Effector memory CD8-positive, alpha-beta T cell (primary cell): ENCODE measurements around the gene PSMD12.

ENCODE experiments used
- ATAC-seq: fragments of 150-1000 bp; cut with Tn5 transposase; replicated peaks from 2 replicates; pipeline ENCODE4 v1.10.0; 2021; ENCODE audit warnings: mild to moderate bottlenecking, moderate library complexity
- DNase-seq, 3 experiments: peaks; one replicate each; pipeline ENCODE4 v3.0.0; 2021
- H3K27ac Mint-ChIP-seq, 2 donors: one replicate each; pipeline ENCODE4 v1.8.0; 2022; ENCODE audit warnings: mild to moderate bottlenecking in 2 of 2, mixed read lengths in 2 of 2, moderate library complexity in 2 of 2
- H3K27me3 Mint-ChIP-seq, 2 donors: one replicate each; pipeline ENCODE4 v1.8.0; 2022; ENCODE audit warnings: mixed read lengths in 2 of 2
- H3K36me3 Mint-ChIP-seq: one replicate; pipeline ENCODE4 v1.8.0; 2022; ENCODE audit warnings: mild to moderate bottlenecking, moderate library complexity, mixed read lengths; ENCODE audit not compliant: insufficient read depth
- H3K4me1 Mint-ChIP-seq, 2 donors: one replicate each; pipeline ENCODE4 v1.8.0; 2022; ENCODE audit warnings: low read depth in 2 of 2, mixed read lengths in 2 of 2
- H3K4me3 Mint-ChIP-seq, 2 donors: one replicate each; pipeline ENCODE4 v1.8.0; 2022; ENCODE audit warnings: mild to moderate bottlenecking in 2 of 2, mixed read lengths in 2 of 2, moderate library complexity in 2 of 2
- H3K9me3 Mint-ChIP-seq, 2 donors: one replicate each; pipeline ENCODE4 v1.8.0; 2022; ENCODE audit warnings: mixed read lengths in 2 of 2

The PSMD12 gene

GRCh38 chr17:67297454-67297960 lies 68.9 kb downstream of the PSMD12 start:
- Mint-ChIP-seq H3K27ac (no peak overlapping the region), H3K4me3 (no peak overlapping the region), H3K4me1 (peaks cover 4% of the 10 kb centered on the region in 2 donors), H3K9me3 (no peaks in the 10 kb centered on the region), H3K36me3 (peaks cover 4% of the 10 kb centered on the region), H3K27me3 (no peaks in the 10 kb centered on the region)
- DNase-seq, result no peak
- ATAC-seq, result no peak

GRCh38 chr17:67294451-67295199 lies 71.8 kb downstream of the PSMD12 start:
- Mint-ChIP-seq H3K27ac (no peak overlapping the region), H3K9me3 (no peaks in the 10 kb centered on the region), H3K4me1 (peaks cover 4% of the 10 kb centered on the region in 2 donors), H3K27me3 (no peaks in the 10 kb centered on the region), H3K36me3 (peaks cover 4% of the 10 kb centered on the region), H3K4me3 (no peak overlapping the region)
- no peak for ATAC-seq
- no peak for DNase-seq

GRCh38 chr17:67293251-67294203 lies 72.8 kb downstream of the PSMD12 start:
- Mint-ChIP-seq H3K4me1 (peaks cover 4 to 6% of the 10 kb centered on the region in 2 donors), H3K36me3 (peaks cover 4% of the 10 kb centered on the region), H3K27me3 (no peaks in the 10 kb centered on the region), H3K27ac (peak overlapping the region; percentile 46 to 72), H3K9me3 (no peaks in the 10 kb centered on the region), H3K4me3 (peak overlapping the region in 1 of 2 donors; percentile 59)
- DNase-seq, result peak; percentile 67 to 71 (median 70)
- ATAC-seq, result peak; percentile 99

GRCh38 chr17:67290711-67291291 lies 75.6 kb downstream of the PSMD12 start:
- ATAC-seq (no peak), DNase-seq (no peak)
- Mint-ChIP-seq H3K27me3 (no peaks in the 10 kb centered on the region), H3K27ac (peak overlapping the region in 1 of 2 donors; percentile 63), H3K36me3 (peaks cover 4% of the 10 kb centered on the region), H3K9me3 (no peaks in the 10 kb centered on the region), H3K4me1 (peaks cover 4 to 6% of the 10 kb centered on the region in 2 donors), H3K4me3 (no peak overlapping the region)

- Mint-ChIP-seq H3K9me3 (no peaks in the 10 kb centered on the region), H3K4me3 (no peak overlapping the region), H3K27ac (peak overlapping the region in 1 of 2 donors; percentile 63), H3K4me1 (peaks cover 4 to 6% of the 10 kb centered on the region in 2 donors), H3K36me3 (peaks cover 4% of the 10 kb centered on the region), H3K27me3 (no peaks in the 10 kb centered on the region)
- ATAC-seq (no peak), DNase-seq (no peak)
These were observed 76.1 kb downstream of the PSMD12 start for GRCh38 chr17:67290244-67290643.

GRCh38 chr17:67289181-67289876 lies 77.0 kb downstream of the PSMD12 start:
- DNase-seq (no peak), ATAC-seq (no peak)
- H3K27ac Mint-ChIP-seq, result no peak overlapping the region
- H3K27me3 Mint-ChIP-seq, result no peaks in the 10 kb centered on the region
- peaks cover 4 to 6% of the 10 kb centered on the region in 2 donors for H3K4me1 Mint-ChIP-seq
- no peak overlapping the region for H3K4me3 Mint-ChIP-seq
- H3K36me3 Mint-ChIP-seq, result peaks cover 4% of the 10 kb centered on the region
- no peaks in the 10 kb centered on the region for H3K9me3 Mint-ChIP-seq
